Brain microvascular endothelial cell (primary cell): ENCODE data around the gene ARHGAP44.
A peak's percentile ranks its signal among the peaks of the same experiment; 100 is the strongest.

Source experiments
- DNase-seq: peaks from one replicate; pipeline ENCODE4 v3.0.0-alpha.2; 2020
- H3K27ac ChIP-seq: fragments of 250-450 bp; sonication (Bioruptor Pico); 2 replicates; pipeline ENCODE4 v1.5.1; 2020; ENCODE audit warnings: mild to moderate bottlenecking, moderate library complexity
- H3K27me3 ChIP-seq: fragments of 250-450 bp; sonication (Bioruptor Pico); replicated peaks from 2 replicates; pipeline ENCODE4 v1.5.1; 2020; ENCODE audit warnings: mild to moderate bottlenecking
- H3K36me3 ChIP-seq: fragments of 250-450 bp; sonication (Bioruptor Pico); replicated peaks from 2 replicates; pipeline ENCODE4 v1.5.1; 2020; ENCODE audit warnings: mild to moderate bottlenecking
- H3K4me3 ChIP-seq: 2 replicates; pipeline ENCODE4 v1.5.1; 2011; ENCODE audit warnings: low read depth, mild to moderate bottlenecking, control low read depth, low read length, moderate library complexity
- in situ Hi-C: cut with HindIII; loops from 2 replicates; pipeline ENCODE4 v1.10.0; 2017; ENCODE audit warnings: low sequenced_read_pairs, low pct_ligation_motif_present
- TF ChIP-seq, protein P1 (sequence below): IDR thresholded peaks from 2 replicates; pipeline ENCODE4 v1.5.1; 2011; ENCODE audit warnings: low read depth, mild to moderate bottlenecking, moderate library complexity, low read length, control low read depth, inconsistent platforms; ENCODE audit errors: missing control alignments

The ARHGAP44 gene

DNA sequence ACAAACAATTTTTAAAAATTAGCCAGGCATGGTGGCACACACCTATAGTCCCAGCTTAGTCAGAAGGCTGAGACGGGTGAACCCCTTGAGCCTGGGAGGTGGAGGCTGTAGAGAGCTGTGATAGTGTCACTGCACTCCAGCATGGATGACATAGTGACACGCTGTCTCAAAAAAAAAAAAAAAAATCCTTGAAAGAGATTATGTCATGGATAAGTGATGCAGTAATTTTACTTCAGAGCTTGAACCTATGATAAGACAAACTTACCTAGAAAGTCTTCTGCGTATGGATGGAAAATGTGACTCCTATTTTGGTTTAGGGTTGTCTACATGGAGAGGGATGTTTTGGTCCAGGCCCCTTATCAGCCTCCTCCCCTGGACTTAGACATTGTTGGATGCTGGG lies 176.7 kb downstream of the ARHGAP44 start:
- Histone ChIP-seq H3K27me3 (no peaks in the 10 kb centered on the region), H3K4me3 (no peak overlapping the region), H3K36me3 (no peaks in the 10 kb centered on the region), H3K27ac (no peak overlapping the region)
- no peak for DNase-seq
- TF ChIP-seq, protein P1, sequence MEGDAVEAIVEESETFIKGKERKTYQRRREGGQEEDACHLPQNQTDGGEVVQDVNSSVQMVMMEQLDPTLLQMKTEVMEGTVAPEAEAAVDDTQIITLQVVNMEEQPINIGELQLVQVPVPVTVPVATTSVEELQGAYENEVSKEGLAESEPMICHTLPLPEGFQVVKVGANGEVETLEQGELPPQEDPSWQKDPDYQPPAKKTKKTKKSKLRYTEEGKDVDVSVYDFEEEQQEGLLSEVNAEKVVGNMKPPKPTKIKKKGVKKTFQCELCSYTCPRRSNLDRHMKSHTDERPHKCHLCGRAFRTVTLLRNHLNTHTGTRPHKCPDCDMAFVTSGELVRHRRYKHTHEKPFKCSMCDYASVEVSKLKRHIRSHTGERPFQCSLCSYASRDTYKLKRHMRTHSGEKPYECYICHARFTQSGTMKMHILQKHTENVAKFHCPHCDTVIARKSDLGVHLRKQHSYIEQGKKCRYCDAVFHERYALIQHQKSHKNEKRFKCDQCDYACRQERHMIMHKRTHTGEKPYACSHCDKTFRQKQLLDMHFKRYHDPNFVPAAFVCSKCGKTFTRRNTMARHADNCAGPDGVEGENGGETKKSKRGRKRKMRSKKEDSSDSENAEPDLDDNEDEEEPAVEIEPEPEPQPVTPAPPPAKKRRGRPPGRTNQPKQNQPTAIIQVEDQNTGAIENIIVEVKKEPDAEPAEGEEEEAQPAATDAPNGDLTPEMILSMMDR, result no peak
- in situ Hi-C loops, result no loop called here

DNA sequence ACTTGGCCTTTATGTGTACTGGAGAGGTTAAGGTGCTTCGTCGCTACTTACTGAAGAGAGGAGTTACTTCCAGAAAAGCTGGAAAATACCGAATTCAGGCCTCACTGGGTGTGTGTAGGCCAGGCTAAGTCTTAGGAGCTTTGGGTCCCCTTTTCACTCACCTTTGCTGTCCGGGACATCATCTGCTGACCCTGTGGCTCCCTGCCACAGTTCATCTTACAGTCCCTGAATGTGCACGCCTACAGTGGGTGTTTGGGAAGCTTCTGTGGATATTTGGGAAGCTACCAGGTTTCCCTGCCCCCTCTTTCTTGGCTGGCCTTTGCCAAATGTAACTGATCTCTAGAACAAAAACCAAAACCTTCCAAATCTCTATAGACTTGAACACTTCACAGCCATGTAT lies 177.1 kb downstream of the ARHGAP44 start:
- in situ Hi-C loops, result no loop called here
- TF ChIP-seq, protein P1, result no peak
- H3K27ac ChIP-seq, result no peak overlapping the region
- no peaks in the 10 kb centered on the region for H3K27me3 ChIP-seq
- no peaks in the 10 kb centered on the region for H3K36me3 ChIP-seq
- DNase-seq, result no peak
- H3K4me3 ChIP-seq, result no peak overlapping the region

GRCh38 chr17:12967962-12968361 lies 178.7 kb downstream of the ARHGAP44 start:
- TF ChIP-seq, protein P1, result no peak
- in situ Hi-C loops, result no loop called here
- no peak for DNase-seq

DNA sequence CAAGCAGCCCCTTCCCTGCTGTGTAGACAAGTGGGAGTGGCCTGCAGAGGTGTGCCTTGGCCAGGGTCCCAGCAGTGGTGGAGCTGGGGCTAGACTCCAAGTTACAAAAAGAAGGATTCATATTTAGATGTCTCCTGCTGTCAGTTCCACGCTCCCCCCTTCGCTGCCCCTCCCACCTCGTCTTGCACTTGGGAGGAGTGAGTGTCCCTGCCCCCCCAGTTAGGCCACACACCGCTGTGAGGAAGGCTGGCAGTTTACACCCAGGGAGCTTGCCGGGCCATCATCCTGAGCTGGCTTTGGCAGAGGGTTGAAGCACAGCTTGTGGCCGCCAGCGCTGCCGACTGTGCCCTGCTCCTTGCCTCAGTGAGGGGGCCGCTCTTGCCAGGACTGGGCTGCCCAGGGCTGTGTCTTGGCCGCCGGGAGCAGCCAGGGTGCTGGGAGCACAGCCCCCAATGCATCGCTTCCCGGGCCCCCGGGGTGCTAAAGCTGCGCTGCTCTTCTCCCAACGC lies 184.3 kb downstream of the ARHGAP44 start:
- Histone ChIP-seq H3K27ac (no peak overlapping the region), H3K4me3 (peak overlapping the region; percentile 44), H3K36me3 (no peaks in the 10 kb centered on the region), H3K27me3 (no peaks in the 10 kb centered on the region)
- in situ Hi-C loops, result no loop called here
- no peak for DNase-seq
- TF ChIP-seq, protein P1, result no peak

More at GRCh38 chr17:12967962-12968361, 178.7 kb downstream of the ARHGAP44 start:
- Histone ChIP-seq H3K36me3 (no peaks in the 10 kb centered on the region), H3K4me3 (no peak overlapping the region), H3K27ac (no peak overlapping the region), H3K27me3 (no peaks in the 10 kb centered on the region)

GRCh38 chr17:12974005-12974531 lies 184.8 kb downstream of the ARHGAP44 start:
- DNase-seq, result no peak
- TF ChIP-seq, protein P1, result no peak
- in situ Hi-C loops, result no loop called here
- H3K36me3 ChIP-seq, result no peaks in the 10 kb centered on the region
- H3K27me3 ChIP-seq, result no peaks in the 10 kb centered on the region
- H3K4me3 ChIP-seq, result peak overlapping the region; percentile 44
- H3K27ac ChIP-seq, result no peak overlapping the region
